K562 (cell line): ENCODE results near the gene ACTRT3. TPM values are rescaled to one million over a fixed set of nuclear protein-coding genes. Genes with fewer than 3 reads are reported as not detected.

Experiments used
- BRD4 ChIP-seq: fragments of 200-600 bp; sonication (generic); IDR thresholded peaks from 2 replicates; pipeline ENCODE4 v1.6.1; 2017; ENCODE audit warnings: inconsistent platforms
- C11orf30 ChIP-seq: fragments of 450-650 bp; IDR thresholded peaks from 2 replicates; pipeline ENCODE4 v1.6.1; 2016; ENCODE audit warnings: low read depth, mild to moderate bottlenecking
- E2F3 ChIP-seq: fragments of 250-450 bp; sonication (Bioruptor Pico); IDR thresholded peaks from 2 replicates; pipeline ENCODE4 v1.4.0; 2020; ENCODE audit warnings: mild to moderate bottlenecking
- ELK1 ChIP-seq: sonication (generic); formaldehyde crosslinking; IDR thresholded peaks from 2 replicates; pipeline ENCODE4 v1.8.1; 2022; ENCODE audit warnings: missing genetic modification reagents
- KLF16 ChIP-seq: IDR thresholded peaks from 2 replicates; pipeline ENCODE4 v1.6.1; 2016; ENCODE audit warnings: antibody characterized with exemption
- MLX ChIP-seq, 2 experiments: fragments of 450-650 bp in 1 of 2; sonication (generic) in 1 of 2; formaldehyde crosslinking; conservative IDR thresholded peaks; 2 replicates each; pipeline versions ENCODE4 v1.4.0 to v1.8.1; 2020 to 2022; ENCODE audit warnings: mild to moderate bottlenecking in 1 of 2, missing genetic modification reagents in 1 of 2
- MYNN ChIP-seq, 2 experiments: sonication (generic); formaldehyde crosslinking in 1 of 2; IDR thresholded peaks; 2 replicates each; pipeline versions ENCODE4 v1.5.0 to v1.6.1; 2016 to 2020; ENCODE audit warnings: antibody characterized with exemption in 1 of 2, missing genetic modification reagents in 1 of 2
- NONO ChIP-seq, 2 experiments: fragments of 200-400 bp in 1 of 2; fragments of 450-650 bp in 1 of 2; formaldehyde crosslinking in 1 of 2; IDR thresholded peaks; 2 replicates each; pipeline ENCODE4 v1.6.1; 2017; ENCODE audit warnings: low read depth in 2 of 2, mild to moderate bottlenecking in 2 of 2, moderate library complexity in 2 of 2, low read length in 1 of 2
- NR2C2 ChIP-seq, 2 experiments: fragments of 200-800 bp in 1 of 2; sonication (Bioruptor generic) in 1 of 2; sonication (generic) in 1 of 2; formaldehyde crosslinking in 1 of 2; IDR thresholded peaks; 2 replicates each; pipeline versions ENCODE4 v1.6.1 to v1.8.0; 2016 to 2022; ENCODE audit warnings: mild to moderate bottlenecking in 1 of 2, missing compliant biosample characterization in 1 of 2, missing genetic modification characterization in 1 of 2, missing genetic modification reagents in 1 of 2
- PREB ChIP-seq: sonication (generic); formaldehyde crosslinking; IDR thresholded peaks from 2 replicates; pipeline ENCODE4 v1.8.1; 2023; ENCODE audit warnings: mild to moderate bottlenecking, missing genetic modification reagents
- RBM14 ChIP-seq: fragments of 200-400 bp; formaldehyde crosslinking; IDR thresholded peaks from 2 replicates; pipeline ENCODE4 v1.6.1; 2018; ENCODE audit warnings: low read depth, mild to moderate bottlenecking, low read length, moderate library complexity, borderline replicate concordance; ENCODE audit not compliant: insufficient read depth
- RREB1 ChIP-seq: fragments of 250-450 bp; sonication (Bioruptor Pico); IDR thresholded peaks from 2 replicates; pipeline ENCODE4 v1.4.0; 2020
- SAP30 ChIP-seq: fragments of 200-600 bp; sonication (generic); IDR thresholded peaks from 2 replicates; pipeline ENCODE4 v1.6.1; 2012; ENCODE audit warnings: borderline replicate concordance, low read depth, mild to moderate bottlenecking, moderate library complexity, low read length, control low read depth, inconsistent platforms; ENCODE audit not compliant: insufficient read depth, poor library complexity, severe bottlenecking
- U2AF1 ChIP-seq: fragments of 200-400 bp; formaldehyde crosslinking; optimal IDR thresholded peaks from 2 replicates; pipeline ENCODE3; 2017; ENCODE audit warnings: mild to moderate bottlenecking, low read depth, low read length, moderate library complexity
- ZNF224 ChIP-seq: sonication (generic); formaldehyde crosslinking; IDR thresholded peaks from 2 replicates; pipeline ENCODE4 v1.8.0; 2022; ENCODE audit warnings: mild to moderate bottlenecking, missing genetic modification reagents
- ZNF764 ChIP-seq: fragments of 250-450 bp; sonication (Bioruptor Pico); IDR thresholded peaks from 2 replicates; pipeline ENCODE4 v1.4.0; 2020; ENCODE audit warnings: low read depth, mild to moderate bottlenecking, moderate library complexity
- ZNF830 ChIP-seq: fragments of 250-450 bp; sonication (Bioruptor Pico); IDR thresholded peaks from 2 replicates; pipeline ENCODE4 v1.5.0; 2021; ENCODE audit warnings: mild to moderate bottlenecking
- ZZZ3 ChIP-seq: fragments of 450-650 bp; IDR thresholded peaks from 2 replicates; pipeline ENCODE4 v1.6.1; 2016; ENCODE audit warnings: antibody characterized with exemption, mild to moderate bottlenecking, moderate library complexity
- polyA plus RNA-seq, 8 experiments: library from polyadenylated mRNA; depleted of rRNA in 4 of 8; stranded (reverse) in 5 of 8; unstranded in 3 of 8; fragments of >200 nt; fragmentation: Nextera tagmentation in 2 of 8; fragmentation: Illumina TruSeq in 1 of 8; extraction: Ambion mirVana in 2 of 8; extraction: Trizol in 1 of 8; gene quantifications; 2 replicates each; pipeline versions ENCODE4 v1.2.1 to v1.2.3, GENCODE V29; 2011 to 2014; ENCODE audit warnings: inconsistent platforms in 1 of 8, missing spikeins in 1 of 8
- total RNA-seq, 7 experiments: library from RNA; depleted of rRNA in 6 of 7; stranded (reverse); fragments of >200 nt in 6 of 7; fragmentation: Illumina TruSeq in 2 of 7; extraction: Trizol in 2 of 7; gene quantifications; 2 replicates each; pipeline versions ENCODE4 v1.2.1 to v1.2.3, GENCODE V29; 2011 to 2021; ENCODE audit warnings: low replicate concordance in 1 of 7

The ACTRT3 gene
- total and polyA plus RNA-seq, 9 of the 15 experiments (the other 6 are each of a cell fraction or from before 2014, with no cell fraction given) = 0.06 to 0.11 (median 0.07) TPM; not detected in 5

GRCh38 chr3:169764882-169765612 is 4.3 kb downstream of the ACTRT3 start, which contains the start of gene TERC (continued):
- TF ChIP-seq BRD4 (no peak; the same call in 1 of the 2 replicates), ZNF830 (peak; percentile 93; the same call in 1 of the 2 replicates), NR2C2 (CRISPR knock-in tag; IDR thresholded peaks at IDR 0.05) (no peak), NR2C2 (tag; IDR thresholded peaks at IDR 0.05) (peak; percentile 66; the same call in 1 of the 2 replicates), ZNF764 (CRISPR knock-in tag) (no peak), RREB1 (no peak), ELK1 (CRISPR knock-in tag) (no peak), MYNN (IDR thresholded peaks at IDR 0.05) (no peak), MYNN (CRISPR knock-in tag; IDR thresholded peaks at IDR 0.05) (no peak), MLX (CRISPR knock-in tag; conservative IDR thresholded peaks at IDR 0.05) (no peak; a peak in 2 of 4 replicates), E2F3 (no peak), KLF16 (no peak; the same call in 1 of the 2 replicates), C11orf30 (no peak), ZZZ3 (no peak), U2AF1 (peak; percentile 85), SAP30 (no peak), ZNF224 (no peak), NONO (IDR thresholded peaks at IDR 0.05; ENCODE audit: low read depth in 2 of 2, low read length in 1 of 2) (peak in 1 of 2 experiments; percentile 46; a peak in 1 of 4 replicates), RBM14 (no peak), PREB (CRISPR knock-in tag) (no peak; the same call in 1 of the 2 replicates)
